ENCODE measurements around the gene PITPNC1.

DNA sequence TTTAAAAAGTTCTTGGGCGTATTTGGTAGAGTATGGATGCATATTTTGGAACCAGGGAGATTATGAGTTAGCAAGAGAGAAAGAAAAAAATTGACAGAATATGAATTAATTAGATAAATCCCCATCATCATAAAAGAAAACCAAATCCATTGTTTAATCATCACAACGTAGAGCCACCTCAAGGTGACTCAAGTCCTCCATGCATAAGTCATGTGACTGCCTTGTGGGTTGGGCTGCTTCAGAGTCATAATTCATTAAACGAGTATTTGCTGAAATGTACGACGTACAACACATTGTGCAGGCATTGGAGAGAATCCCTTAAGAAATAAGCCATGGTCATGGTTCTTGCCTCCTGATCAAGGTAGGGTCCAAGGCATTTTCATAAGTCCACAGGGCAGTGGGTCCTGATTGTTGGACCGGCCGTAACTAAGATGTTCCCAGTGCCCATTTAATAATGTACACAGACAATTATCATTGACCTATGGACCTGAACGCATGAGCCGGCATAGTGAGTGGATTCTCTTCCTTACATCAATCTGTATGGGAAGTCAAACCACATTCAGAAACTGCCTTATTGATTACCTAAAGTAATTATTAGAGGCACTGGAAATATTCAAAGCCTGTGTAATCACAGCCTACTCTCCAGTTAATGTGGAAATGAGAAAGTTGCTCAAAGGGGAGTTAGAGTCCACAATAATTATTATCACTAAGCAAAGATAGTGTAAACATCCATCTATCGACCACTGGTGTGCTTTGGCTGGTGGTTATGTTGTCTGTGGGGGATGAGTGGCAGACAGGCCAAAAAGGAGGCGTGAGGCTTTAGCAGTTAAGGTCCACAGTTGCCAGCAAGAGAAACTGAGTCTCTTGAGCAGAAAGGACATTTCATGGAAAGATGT is 165.4 kb downstream of the PITPNC1 start:
- TF ChIP-seq, protein P1, sequence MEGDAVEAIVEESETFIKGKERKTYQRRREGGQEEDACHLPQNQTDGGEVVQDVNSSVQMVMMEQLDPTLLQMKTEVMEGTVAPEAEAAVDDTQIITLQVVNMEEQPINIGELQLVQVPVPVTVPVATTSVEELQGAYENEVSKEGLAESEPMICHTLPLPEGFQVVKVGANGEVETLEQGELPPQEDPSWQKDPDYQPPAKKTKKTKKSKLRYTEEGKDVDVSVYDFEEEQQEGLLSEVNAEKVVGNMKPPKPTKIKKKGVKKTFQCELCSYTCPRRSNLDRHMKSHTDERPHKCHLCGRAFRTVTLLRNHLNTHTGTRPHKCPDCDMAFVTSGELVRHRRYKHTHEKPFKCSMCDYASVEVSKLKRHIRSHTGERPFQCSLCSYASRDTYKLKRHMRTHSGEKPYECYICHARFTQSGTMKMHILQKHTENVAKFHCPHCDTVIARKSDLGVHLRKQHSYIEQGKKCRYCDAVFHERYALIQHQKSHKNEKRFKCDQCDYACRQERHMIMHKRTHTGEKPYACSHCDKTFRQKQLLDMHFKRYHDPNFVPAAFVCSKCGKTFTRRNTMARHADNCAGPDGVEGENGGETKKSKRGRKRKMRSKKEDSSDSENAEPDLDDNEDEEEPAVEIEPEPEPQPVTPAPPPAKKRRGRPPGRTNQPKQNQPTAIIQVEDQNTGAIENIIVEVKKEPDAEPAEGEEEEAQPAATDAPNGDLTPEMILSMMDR (IDR thresholded peaks at IDR 0.05), result no peak
- TF ChIP-seq EZH2 (IDR thresholded peaks at IDR 0.05; ENCODE audit: borderline replicate concordance, insufficient read depth, low read depth, low read length, poor library complexity, severe bottlenecking), result no peak
